Measurements from ENCODE around the gene EZR. TPM values are rescaled to one million over a fixed set of nuclear protein-coding genes. Genes with fewer than 3 reads are reported as not detected.

EZR gene
- total and polyA plus RNA-seq, 2 of the 13 experiments (the other 11 are each of a cell fraction or from before 2014, with no cell fraction given), result 34.7 to 60.3 TPM

DNA sequence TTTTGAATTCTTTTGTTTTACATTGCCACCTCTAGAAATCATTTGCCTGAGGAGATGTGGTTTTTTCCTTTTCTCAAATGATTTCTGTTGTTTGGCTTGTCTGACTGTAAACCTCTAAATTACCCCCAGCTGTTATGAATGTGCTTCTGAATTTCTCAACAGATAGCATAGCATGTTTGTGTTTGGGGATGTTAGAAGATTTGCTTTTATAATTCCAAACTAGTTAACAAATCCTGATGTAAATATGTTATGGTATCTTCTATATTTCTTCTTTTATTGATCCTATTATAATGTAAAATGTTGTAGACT lies 31.6 kb upstream of the EZR start:
- DNase-seq (ENCODE audit: low spot score) (no peak), ATAC-seq (no peak), FAIRE-seq (no peak)
- Histone ChIP-seq H3K4me2 (ENCODE audit: low read depth, low read length) (no peak overlapping the region), H4K20me1 (ENCODE audit: insufficient read depth, low read length) (no peaks in the 10 kb centered on the region), H2AFZ (ENCODE audit: low read length) (no peak overlapping the region), H3K79me2 (ENCODE audit: insufficient read depth, low read length) (no peaks in the 10 kb centered on the region), H3K9me3 (ENCODE audit: low read length) (no peaks in the 10 kb centered on the region), H3K4me1 (ENCODE audit: insufficient read depth, low read length) (peaks cover 40% of the 10 kb centered on the region), H3K27ac (ENCODE audit: extremely low read length, insufficient read depth, low read length) (no peak overlapping the region), H3K36me3 (replicated peaks in 1 of 2; ENCODE audit: control insufficient read depth in 1 of 2, insufficient read depth in 2 of 2, low read length in 2 of 2) (no peaks in the 10 kb centered on the region), H3K27me3 (ENCODE audit: control insufficient read depth in 1 of 2, insufficient read depth in 2 of 2, low read length in 2 of 2) (peaks cover 2 to 31% of the 10 kb centered on the region in 2 experiments; a peak in 4 of 5 replicates), H3K9ac (ENCODE audit: insufficient read depth, low read depth, low read length) (no peak overlapping the region), H3K4me3 (replicated peaks in 1 of 3; ENCODE audit: insufficient read depth in 1 of 3, low read depth in 2 of 3, low read length in 3 of 3) (no peak overlapping the region)
- ChIA-PET POLR2A (no interaction called here), CTCF (ENCODE audit: low intra/inter-chr PET ratio, low total read pairs) (no interaction called here)
- no TSS peak for BruUV-seq (replicated peaks)
- intact Hi-C loops (cut with micrococcal nuclease; ENCODE audit: unreplicated experiment), result loop anchor here (5.0 kb wide), 2 partner anchors 33 to 1597 kb away; partner anchors contain the start of gene EZR
- TF ChIP-seq KLF16 (CRISPR knock-in tag; IDR thresholded peaks at IDR 0.05), result no peak
- no peak for TF ChIP-seq PHF20 (CRISPR knock-in tag; IDR thresholded peaks at IDR 0.05)
- TF ChIP-seq RFX1 (IDR thresholded peaks at IDR 0.05), result no peak
- no peak for TF ChIP-seq ZNF563 (CRISPR knock-in tag; IDR thresholded peaks at IDR 0.05)
- TF ChIP-seq TOE1 (CRISPR knock-in tag; IDR thresholded peaks at IDR 0.05), result no peak
- TF ChIP-seq, protein P1, sequence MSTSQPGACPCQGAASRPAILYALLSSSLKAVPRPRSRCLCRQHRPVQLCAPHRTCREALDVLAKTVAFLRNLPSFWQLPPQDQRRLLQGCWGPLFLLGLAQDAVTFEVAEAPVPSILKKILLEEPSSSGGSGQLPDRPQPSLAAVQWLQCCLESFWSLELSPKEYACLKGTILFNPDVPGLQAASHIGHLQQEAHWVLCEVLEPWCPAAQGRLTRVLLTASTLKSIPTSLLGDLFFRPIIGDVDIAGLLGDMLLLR (CRISPR knock-in tag; IDR thresholded peaks at IDR 0.05), result no peak
- TF ChIP-seq NFYC (CRISPR knock-in tag; IDR thresholded peaks at IDR 0.05), result no peak
- TF ChIP-seq ZNF589 (CRISPR knock-in tag; conservative IDR thresholded peaks at IDR 0.05), result no peak
- TF ChIP-seq FOXA1 (IDR thresholded peaks at IDR 0.05), result no peak
- TF ChIP-seq FOXA1 (CRISPR knock-in tag; IDR thresholded peaks at IDR 0.05), result no peak
- no peak for TF ChIP-seq CHCHD3 (CRISPR knock-in tag; IDR thresholded peaks at IDR 0.05)
- no peak for TF ChIP-seq CREM (IDR thresholded peaks at IDR 0.05)
- TF ChIP-seq CREM (CRISPR knock-in tag; IDR thresholded peaks at IDR 0.05), result no peak
- TF ChIP-seq NRL (CRISPR knock-in tag; IDR thresholded peaks at IDR 0.05; ENCODE audit: borderline replicate concordance), result no peak
- TF ChIP-seq ZNF780A (CRISPR knock-in tag; IDR thresholded peaks at IDR 0.05), result no peak
- TF ChIP-seq ZBTB42 (CRISPR knock-in tag; IDR thresholded peaks at IDR 0.05), result no peak
- in situ Hi-C loops (cut with HindIII; ENCODE audit: extremely low pct_ligation_motif_present, low pct_unique_long_range_greater_than_20kb), result no loop called here
